HG02798 (cell line): ENCODE data around the gene LAIR1.
"Not testable (repeated sequence)": the region's sequence is repeated elsewhere in the genome, so short reads cannot be mapped to it uniquely, and the experiment has no call there.

Experiments used
- ATAC-seq: cut with Tn5 transposase; IDR thresholded peaks from one replicate; pipeline ENCODE4 v1.9.1; 2021; ENCODE audit warnings: mild to moderate bottlenecking; ENCODE audit not compliant: unreplicated experiment, poor library complexity

LAIR1 gene

DNA sequence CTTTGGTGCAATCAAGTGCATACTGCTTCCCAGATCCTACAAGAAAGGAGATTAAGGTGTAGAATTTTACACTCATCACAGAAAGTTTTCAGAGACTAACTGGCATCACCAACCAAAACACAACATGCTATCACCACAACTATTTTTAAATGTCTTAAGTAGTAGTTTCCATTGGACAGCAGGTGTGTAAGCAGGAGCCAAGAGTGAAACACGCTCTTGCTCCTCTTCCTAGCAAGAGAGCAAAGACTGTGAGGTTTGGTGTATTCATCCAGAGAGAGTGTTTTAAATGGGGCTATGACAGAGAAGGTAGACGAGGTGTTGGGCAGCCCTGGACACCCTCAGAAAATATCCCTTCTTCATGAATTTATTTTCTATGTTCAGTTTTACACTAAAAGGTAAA, 13.3 kb downstream of the LAIR1 start:
- no peak for ATAC-seq

DNA sequence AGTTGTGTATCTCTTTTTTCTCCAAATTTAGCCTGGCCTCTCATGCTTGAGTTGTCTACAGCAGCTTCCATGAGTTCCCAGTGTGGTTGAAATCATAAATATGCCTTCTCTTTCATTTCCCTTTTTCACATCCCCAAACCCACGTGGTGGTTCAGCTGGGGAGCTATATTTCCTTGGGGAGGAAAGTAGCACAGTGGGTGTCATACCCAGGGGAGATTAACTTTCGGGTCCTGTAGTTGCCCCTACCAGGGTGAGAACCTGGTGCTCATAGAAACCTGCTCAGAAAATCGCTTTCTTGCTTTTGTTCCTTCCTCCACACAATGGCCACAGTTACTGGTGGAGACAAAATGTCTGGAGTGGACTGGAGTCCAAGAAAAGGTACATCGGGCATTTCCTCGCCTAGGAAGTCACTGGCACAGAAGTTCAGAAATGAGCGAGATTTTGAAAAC, 18.8 kb downstream of the LAIR1 start:
- no peak for ATAC-seq

DNA sequence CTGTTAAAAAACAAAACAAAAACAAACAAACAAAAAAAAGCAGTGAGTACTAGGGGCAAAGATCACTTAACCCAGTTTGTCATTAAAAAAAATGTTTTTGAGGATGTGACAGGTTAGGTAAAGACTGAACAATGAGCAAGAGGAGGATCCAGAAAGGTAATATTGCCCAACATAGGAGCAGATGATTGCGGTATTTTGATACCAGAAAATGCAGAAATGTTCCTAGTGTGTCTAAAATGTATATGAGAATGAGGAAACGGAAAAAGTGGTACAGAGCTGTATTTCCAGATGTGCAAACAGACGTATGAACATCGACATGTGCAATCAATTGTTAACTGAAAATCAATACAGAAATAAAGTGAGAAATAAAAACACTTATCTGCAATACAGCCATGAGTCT, 20.9 kb downstream of the LAIR1 start:
- no peak for ATAC-seq

DNA sequence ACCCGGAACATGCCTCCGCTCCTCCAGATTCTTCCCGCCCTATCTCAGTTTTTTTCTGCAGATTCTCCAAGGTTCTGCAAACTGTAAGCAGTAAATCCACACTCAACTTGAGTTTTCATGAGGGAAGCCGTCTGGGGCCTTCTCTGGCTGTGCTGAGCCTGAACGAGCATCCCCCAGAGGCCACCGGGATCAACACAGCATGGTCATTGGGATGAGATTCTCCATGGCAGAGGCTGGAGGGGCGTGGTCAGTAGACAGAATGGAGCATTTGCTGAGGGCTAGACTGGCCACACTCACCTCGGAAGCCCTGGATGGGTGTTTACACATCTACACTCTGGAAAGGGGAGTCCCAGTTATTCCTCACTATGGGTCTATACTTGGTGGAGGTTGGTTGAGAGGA, 23.4 kb downstream of the LAIR1 start:
- ATAC-seq, result no peak

DNA sequence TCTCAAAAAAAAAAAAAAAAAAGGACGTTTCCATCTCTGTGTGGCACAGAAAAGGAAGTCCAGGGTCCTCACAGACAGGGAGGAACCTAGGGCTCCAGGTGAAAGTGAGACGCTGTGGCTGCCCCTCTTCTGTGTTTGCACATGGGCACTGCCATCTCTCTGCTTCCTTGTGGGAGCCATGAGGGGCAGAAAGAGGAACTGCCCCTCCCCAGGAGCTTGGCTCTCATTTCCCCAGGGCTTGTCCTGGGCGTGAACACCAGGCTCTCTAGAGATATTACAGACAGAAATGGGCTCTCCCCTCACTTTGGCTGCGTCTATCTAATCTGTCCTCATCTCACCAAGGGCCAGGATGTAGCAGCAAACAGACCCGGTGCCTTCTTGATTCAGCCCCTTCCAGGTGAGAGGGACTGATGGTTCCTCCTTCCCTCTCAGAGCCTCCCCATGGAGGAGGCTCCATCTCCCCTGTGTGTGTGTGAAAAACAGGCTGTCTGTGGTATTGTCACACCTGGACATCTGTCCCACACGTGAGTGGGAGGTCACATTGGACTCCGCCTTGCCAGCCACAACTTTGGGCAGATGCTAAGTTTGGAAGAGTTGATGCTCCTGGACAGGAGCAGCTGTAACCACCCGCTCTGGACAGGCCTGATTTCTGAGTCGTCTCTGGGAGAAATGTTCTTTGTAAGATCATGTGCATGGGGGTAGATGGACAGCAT, 24.9 kb downstream of the LAIR1 start:
- no peak for ATAC-seq

DNA sequence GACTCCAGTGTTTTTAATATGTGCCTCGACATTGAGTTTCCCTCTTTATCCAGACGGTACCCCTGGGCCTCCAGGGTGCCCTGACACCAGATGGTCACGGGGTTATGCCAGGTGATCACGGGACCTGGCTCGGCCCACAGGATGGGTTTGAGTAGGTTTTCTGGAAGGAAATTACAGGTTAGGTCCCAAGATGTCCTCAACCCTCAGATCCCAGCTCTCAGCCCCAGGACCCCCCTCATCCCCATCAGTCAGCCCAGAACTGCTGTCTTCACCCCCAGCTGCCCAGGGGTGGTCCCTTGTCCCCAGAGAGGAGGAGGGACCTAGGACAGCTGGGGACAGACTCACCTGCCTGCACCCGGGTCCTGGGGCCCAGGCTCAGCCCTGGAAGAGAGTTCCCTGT, 26.2 kb downstream of the LAIR1 start:
- no peak for ATAC-seq

DNA sequence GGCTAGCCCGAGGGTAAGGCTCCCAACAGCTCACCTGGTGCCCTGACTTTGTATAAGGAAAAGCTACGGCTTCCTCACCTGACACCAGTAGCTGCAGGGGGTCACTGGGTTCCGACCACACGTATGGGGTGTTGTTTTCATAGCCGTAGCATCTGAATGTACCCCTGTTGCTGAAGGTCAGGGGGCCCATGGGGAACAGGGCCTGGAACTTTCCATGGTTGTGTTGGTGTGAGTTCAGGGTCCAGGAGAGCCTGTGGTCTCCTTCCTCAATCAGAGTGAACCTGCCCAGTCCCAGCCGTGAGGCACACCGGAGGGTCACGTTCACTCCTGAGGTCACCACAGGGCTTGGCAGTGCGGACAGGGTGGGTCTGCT, 26.9 kb downstream of the LAIR1 start:
- no peak for ATAC-seq

DNA sequence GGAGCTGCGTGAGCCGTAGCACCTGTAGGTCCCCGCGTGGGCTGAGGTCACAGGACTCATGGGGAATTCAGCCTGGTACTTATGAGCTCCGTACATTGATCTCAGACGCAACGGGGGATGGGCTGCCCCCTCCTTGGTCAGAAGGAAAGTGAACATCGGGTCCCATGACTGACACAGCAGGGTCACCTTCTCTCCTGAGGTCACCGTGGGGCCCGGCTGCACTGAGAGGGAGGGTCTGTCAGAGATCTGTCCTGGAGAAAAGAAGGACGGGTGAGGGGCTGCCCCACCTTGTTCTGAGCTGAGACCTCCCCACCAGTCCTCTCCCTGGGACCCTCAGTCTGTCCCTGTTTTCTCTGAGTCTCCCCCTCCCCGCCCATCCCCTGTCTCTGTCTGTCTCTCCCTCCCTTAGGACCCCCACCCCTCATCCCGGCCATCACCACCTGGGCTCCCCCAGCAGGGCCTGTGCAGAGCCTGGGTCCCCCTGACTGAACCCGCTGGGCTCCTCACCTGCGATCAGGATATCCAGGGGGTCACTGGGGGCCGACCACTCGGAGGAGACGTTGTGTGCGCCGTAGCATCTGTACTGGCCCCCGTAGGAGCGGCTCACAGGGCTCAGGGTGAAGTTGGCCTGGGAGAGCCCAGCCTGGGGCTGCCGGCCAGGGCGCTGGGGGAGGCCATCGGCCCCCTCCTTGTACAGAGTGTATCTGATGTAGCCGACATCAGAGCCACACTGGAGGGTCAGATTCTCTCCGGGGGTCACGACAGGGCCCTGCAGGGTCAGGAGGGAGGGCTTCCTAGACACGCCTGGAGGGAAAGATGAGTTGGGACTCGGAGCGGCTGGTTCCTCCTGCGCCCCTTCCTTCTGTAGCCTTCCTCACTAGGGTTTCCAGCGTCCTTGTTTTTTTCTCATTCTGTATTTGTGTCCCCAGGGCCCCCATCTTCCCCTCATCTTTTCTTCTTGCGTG, 27.6 kb downstream of the LAIR1 start:
- ATAC-seq, result no peak

DNA sequence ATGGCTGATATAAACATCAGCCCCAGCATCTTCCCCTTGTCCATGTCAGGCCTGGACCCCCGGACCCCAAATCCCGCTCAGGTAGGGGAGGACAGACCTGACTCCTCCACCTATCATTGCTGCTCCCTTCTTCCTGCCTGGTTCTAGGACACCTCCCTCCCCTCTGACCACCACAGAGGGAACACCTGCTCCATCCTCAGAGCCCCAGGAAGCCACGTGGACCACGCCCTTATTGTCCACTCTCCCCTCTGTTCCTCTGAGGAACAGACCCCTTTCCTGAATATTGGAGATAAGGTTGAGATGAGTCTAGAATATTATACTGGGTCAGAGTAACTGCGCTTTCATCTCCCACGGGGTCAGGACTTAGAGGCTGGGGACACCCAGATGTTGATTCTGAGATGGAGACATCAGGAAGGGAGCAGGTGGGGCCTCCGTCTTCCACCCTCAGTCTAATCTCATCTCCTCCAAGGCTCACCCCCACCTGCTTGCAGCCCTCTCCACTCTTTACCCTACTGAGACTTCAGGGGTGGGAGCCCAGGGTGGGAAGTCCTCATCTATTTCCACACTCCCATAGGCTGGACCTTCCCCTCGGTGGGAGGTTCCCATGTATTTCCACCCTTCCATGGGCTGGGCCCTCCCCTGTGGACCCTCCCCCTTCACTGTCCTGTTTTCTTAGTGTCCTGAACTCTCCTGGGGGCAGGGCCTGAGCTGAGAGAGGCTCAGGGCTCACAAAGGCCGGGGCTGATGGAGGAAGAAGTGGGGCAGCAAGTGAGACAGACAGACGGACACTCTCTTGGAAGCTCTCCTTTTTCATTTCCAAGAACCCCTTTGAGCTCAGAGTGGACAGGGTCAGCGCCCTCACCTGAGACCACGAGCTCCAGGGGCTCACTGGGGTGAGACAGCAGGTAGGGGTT, 28.5 kb downstream of the LAIR1 start:
- no peak for ATAC-seq

DNA sequence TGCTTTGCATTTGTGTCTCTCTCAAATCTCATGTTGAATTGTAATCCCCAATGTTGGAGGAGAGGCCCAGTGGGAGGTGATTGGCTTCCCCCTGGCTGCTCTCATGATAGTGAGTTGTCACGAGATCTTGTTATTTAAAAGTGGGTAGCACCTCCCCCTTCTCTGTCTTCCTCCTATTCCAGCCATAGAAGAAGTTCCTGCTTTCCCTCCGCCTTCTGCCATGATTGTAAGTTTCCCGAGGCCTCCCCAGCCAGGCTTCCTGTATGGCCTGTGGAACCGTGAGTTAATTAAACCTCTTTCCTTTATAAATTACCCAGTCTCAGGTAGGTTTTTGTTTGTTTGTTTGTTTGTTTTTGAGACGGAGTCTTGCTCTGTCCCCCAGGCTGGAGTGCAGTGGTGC, 29.6 kb downstream of the LAIR1 start:
- ATAC-seq, result no peak

DNA sequence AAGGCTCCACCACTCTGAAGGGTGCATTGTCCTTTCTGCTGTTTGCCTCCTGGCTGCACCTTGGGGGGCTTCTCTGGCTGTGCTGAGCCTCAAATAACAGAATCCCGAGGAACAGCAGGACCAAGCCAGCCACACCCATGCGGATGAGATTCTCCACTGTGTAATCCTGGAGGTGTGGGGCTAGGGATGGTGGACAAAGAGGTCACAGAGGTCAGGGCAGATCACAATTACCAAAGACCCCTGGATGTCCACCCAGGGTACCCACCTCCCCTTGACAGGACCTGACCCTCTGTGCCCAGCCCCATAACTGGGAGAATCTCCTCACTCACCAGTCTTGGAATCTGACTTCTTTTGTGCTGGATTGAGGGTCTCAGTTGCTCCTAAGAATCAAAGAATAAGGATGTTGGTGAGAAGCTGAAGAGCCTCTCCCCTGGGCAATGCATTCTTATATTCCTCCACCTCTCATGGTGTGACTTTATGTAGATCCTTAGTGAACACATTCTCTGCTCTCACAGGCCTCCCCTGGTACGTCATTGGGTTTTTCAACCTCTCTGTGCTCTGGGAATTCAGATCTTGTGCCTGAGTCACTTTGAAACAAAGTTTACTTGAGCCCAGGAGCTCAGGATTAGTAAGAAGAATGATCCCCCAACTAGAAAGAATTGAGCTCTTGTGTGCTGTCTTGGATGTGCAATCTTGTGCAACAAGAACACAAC, 31.0 kb downstream of the LAIR1 start:
- ATAC-seq, result no peak

DNA sequence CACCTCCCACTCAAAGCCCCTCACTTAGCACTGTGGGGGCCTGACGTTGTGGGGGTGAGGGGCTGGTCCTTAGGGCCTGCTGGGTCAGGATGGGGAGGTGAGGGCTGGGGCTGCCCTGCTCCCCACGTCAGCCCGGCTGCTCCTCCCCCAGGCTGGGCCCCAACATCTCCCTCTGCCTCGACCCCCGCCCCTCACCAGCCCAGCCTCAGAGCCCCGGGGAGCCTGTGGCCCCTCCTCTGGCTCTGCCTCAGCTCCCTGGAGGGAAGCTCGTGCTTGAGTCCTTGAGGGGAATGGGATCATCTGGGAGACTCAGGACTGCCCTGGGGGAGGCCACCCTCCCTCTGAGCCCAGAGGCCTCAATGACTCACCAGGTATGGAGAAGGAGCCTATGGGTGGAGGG, 32.6 kb downstream of the LAIR1 start:
- ATAC-seq, result no peak

DNA sequence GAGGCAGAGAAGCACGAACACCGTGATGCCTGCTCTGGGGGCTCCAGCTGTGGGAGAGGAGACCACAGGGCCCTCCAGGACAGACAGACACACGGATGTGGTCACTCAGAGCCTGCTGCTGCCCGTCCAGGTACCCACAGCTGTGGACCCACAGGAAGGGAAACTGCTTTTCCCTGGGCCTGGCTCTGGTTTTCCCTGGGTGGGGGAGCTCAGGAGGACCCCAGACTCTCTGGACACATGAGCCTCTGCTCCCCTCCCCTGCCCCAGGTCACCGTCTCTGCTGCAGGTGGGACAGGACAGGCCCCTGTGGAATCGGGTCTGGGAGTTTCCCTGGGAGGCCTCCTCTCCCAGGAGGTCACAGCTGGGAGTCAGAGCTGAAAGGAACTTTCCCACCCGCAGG, 33.1 kb downstream of the LAIR1 start:
- no peak for ATAC-seq

DNA sequence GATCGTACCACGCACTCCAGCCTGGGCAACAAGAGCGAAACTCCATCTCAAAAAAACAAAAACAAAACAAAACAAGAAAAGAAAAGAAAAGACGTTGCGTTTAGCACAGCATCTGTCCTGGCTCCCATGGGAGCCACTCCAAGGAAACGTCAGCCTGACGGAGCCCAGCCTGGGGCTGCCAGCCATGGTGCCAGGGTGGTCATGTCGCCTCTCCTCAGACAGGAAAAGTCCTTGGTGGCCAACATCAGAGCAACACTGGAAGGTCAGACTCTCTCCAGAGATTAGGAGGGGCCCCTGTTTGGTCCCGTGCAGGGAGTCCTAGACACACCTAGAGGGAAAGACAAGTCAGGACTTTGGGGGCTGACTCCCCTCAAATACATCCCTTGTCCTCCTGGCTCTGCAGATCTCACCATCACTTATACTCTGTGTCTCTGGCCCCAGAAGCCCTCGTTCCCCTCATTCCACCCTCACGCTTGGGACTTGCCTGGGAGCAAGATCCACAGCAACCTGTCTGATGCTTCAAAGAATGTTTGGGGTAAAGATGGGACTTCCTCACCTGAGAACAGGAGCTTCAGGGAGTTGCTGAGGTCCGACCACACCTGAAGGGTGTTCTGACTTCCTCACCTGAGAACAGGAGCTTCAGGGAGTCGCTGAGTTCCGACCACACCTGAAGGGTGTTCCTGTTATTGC, 35.1 kb downstream of the LAIR1 start:
- ATAC-seq, result no peak

DNA sequence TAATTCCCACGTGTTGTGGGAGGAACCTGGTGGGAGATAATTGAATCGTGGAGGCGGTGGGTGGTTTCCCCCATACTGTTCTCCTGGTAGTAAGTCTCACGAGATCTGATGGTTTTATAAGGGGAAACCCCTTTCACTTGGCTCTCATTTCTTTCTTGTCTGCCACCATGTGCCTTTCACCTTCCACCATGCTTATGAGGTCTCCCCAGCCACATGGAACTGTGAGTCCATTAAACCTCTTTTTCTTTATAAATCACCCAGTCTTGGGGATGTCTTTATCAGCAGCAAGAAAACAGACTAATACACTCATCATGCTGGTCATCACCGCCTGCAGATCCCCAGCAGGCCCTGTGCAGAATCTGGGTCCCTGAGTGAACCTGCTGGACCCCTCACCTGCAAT, 36.0 kb downstream of the LAIR1 start:
- not testable (repeated sequence) for ATAC-seq

DNA sequence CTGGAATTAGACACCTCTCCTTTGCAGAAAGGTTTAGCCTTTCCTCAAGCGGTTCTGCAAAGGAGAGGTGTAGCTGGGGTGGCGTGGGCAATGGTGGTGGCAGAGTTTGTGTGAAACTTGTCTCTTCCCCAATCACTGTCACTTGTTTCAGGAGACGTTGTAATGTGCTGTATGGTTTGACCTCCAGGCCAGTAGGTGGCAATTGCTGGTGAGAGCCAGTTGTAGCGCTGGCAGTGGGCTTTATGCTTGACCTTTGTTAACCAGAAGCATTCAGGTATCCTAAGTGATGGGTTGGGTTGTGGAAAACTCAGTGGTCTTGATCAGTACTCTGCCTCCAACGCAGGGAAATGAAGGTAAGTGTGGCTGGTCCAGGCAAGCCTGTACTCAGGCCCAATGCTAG, 39.1 kb downstream of the LAIR1 start:
- ATAC-seq, result no peak

DNA sequence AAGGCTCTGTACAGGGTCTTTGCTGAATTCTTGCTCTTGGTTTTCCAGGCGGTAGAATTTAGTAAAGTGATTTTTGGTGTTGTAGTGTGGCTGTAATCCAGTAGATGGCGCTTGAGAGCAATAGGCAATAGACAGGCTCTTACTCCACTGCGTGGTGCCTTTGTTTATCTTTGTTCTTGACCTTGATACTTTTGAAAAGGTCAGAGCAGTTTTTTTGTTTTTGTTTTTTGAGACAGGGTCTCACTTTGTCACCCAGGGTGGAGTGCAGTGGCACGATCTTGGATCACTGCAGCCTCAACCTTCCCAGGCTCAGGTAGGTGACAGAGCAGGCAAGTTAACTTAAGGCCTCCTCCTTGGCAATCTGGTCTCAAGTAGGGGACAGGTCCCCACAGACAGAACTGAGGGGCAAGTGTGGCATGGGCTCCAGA, 39.5 kb downstream of the LAIR1 start:
- no peak for ATAC-seq

DNA sequence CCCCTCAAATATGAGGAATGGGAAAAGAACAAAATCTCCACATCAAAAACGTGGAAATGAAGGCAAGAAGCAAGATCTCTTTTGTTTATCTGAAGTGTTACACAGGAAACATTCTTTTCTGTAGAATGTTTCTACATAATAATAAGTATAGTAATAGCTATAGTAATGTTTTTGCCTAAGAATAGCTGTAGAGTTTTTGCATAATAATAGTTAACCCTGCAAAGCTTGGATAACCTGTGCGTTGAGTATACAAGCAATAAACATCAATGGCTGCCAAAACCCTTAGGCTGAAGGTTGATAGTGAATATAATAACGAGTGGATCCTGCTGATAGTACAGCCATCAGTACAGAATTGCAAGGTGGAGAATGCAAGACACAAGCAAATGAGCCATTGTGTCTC, 40.7 kb downstream of the LAIR1 start:
- ATAC-seq, result no peak

DNA sequence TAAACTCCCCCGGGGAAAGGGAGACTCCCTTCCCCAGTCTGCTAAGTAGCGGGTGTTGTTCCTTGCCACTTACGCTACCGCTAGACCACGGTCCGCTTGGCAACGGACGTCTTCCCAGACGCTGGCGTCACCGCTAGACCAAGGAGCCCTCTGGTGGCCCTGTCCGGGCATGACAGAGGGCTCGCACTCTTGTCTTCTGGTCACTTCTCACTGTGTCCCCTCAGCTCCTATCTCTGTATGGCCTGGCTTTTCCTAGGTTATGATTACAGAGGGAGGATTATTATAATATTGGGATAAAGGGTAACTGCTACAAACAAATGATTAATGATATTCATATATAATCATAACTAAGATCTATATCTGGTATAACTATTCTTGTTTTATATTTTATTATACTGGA, 41.8 kb downstream of the LAIR1 start:
- ATAC-seq, result not testable (repeated sequence)
